GM13977 (cell line): ENCODE measurements around the gene AKAP14.
"Not testable (repeated sequence)": the region's sequence is repeated elsewhere in the genome, so short reads cannot be mapped to it uniquely, and the experiment has no call there.

Source experiments
- DNase-seq: peaks from one replicate; pipeline ENCODE4 v3.0.0; 2012; ENCODE audit warnings: low spot score
- CTCF ChIP-seq: IDR thresholded peaks from 2 replicates; pipeline ENCODE4 v1.5.1; 2012; ENCODE audit warnings: mild to moderate bottlenecking, control low read depth; ENCODE audit not compliant: insufficient read depth; ENCODE audit errors: extremely low read depth, missing control alignments
- in situ Hi-C: fragments of 300-500 bp; cut with MboI; formaldehyde crosslinking; loops from one replicate; pipeline ENCODE4 v1.12.0; 2022; ENCODE audit warnings: low sequenced_read_pairs, low pct_unique_long_range_greater_than_20kb, mixed read lengths, inconsistent platforms; ENCODE audit not compliant: unreplicated experiment

AKAP14 gene

GRCh38 chrX:119899125-119899524 lies 3.4 kb downstream of the AKAP14 start:
- DNase-seq = no peak
- in situ Hi-C loops = loop anchor here (25.0 kb wide), 1 partner anchor 387 kb away; no protein-coding TSS in a partner anchor
- TF ChIP-seq CTCF = no peak

- in situ Hi-C loops = no loop called here
Observed at GRCh38 chrX:119900976-119901375, 5.3 kb downstream of the AKAP14 start.

GRCh38 chrX:119916310-119916709 lies 20.6 kb downstream of the AKAP14 start:
- TF ChIP-seq CTCF = no peak
- DNase-seq = no peak
- in situ Hi-C loops = no loop called here

More at GRCh38 chrX:119900976-119901375, 5.3 kb downstream of the AKAP14 start:
- DNase-seq = no peak
- TF ChIP-seq CTCF = no peak

GRCh38 chrX:119917877-119918276 lies 22.2 kb downstream of the AKAP14 start:
- in situ Hi-C loops = no loop called here
- no peak for TF ChIP-seq CTCF
- no peak for DNase-seq

GRCh38 chrX:119919835-119920585 lies 24.3 kb downstream of the AKAP14 start:
- no peak for TF ChIP-seq CTCF
- DNase-seq = no peak
- in situ Hi-C loops = no loop called here

- DNase-seq, in situ Hi-C loops: not testable (repeated sequence)
Observed at GRCh38 chrX:119922391-119922790, 26.7 kb downstream of the AKAP14 start.

GRCh38 chrX:119935215-119935874 lies 39.7 kb downstream of the AKAP14 start:
- TF ChIP-seq CTCF = no peak
- DNase-seq = no peak
- in situ Hi-C loops = no loop called here
